HEK293 (cell line): Measurements from ENCODE around the gene HGS.
A peak's percentile ranks its signal among the peaks of the same experiment; 100 is the strongest.

Experiments
- KLF16 ChIP-seq: fragments of 450-650 bp; formaldehyde crosslinking; IDR thresholded peaks from 2 replicates; pipeline ENCODE4 v1.5.1; 2017; ENCODE audit warnings: missing biosample characterization, missing genetic modification characterization
- OVOL3 ChIP-seq: fragments of 450-650 bp; formaldehyde crosslinking; IDR thresholded peaks from 2 replicates; pipeline ENCODE4 v1.5.1; 2016; ENCODE audit warnings: missing biosample characterization, missing genetic modification characterization
- YY1 ChIP-seq: fragments of 450-650 bp; formaldehyde crosslinking; IDR thresholded peaks from 2 replicates; pipeline ENCODE4 v1.5.1; 2018; ENCODE audit warnings: missing biosample characterization, missing genetic modification characterization
- ZBTB17 ChIP-seq: fragments of 450-650 bp; formaldehyde crosslinking; IDR thresholded peaks from 2 replicates; pipeline ENCODE4 v1.5.1; 2016; ENCODE audit warnings: missing biosample characterization, missing genetic modification characterization
- ZEB2 ChIP-seq: fragments of 450-650 bp; formaldehyde crosslinking; IDR thresholded peaks from 2 replicates; pipeline ENCODE4 v1.5.1; 2016; ENCODE audit warnings: missing biosample characterization, missing genetic modification characterization
- ZFHX2 ChIP-seq: fragments of 450-650 bp; formaldehyde crosslinking; conservative IDR thresholded peaks from 2 replicates; pipeline ENCODE4 v1.5.1; 2016; ENCODE audit warnings: missing biosample characterization, missing genetic modification characterization
- ZFP3 ChIP-seq: fragments of 450-650 bp; formaldehyde crosslinking; IDR thresholded peaks from 2 replicates; pipeline ENCODE4 v1.5.1; 2016; ENCODE audit warnings: low read depth, missing biosample characterization, missing genetic modification characterization
- ZFP69B ChIP-seq: fragments of 450-650 bp; formaldehyde crosslinking; IDR thresholded peaks from 2 replicates; pipeline ENCODE4 v1.5.1; 2016; ENCODE audit warnings: missing biosample characterization, missing genetic modification characterization
- ZNF132 ChIP-seq: fragments of 450-650 bp; formaldehyde crosslinking; IDR thresholded peaks from 2 replicates; pipeline ENCODE4 v1.5.1; 2017; ENCODE audit warnings: missing biosample characterization, missing genetic modification characterization, borderline replicate concordance
- ZNF146 ChIP-seq: fragments of 450-650 bp; formaldehyde crosslinking; IDR thresholded peaks from 2 replicates; pipeline ENCODE4 v1.5.1; 2016; ENCODE audit warnings: missing biosample characterization, missing genetic modification characterization
- ZNF248 ChIP-seq: fragments of 450-650 bp; formaldehyde crosslinking; IDR thresholded peaks from 2 replicates; pipeline ENCODE4 v1.5.1; 2017; ENCODE audit warnings: missing biosample characterization, missing genetic modification characterization
- ZNF324 ChIP-seq: fragments of 450-650 bp; formaldehyde crosslinking; IDR thresholded peaks from 2 replicates; pipeline ENCODE4 v1.5.1; 2016; ENCODE audit warnings: missing biosample characterization, missing genetic modification characterization
- ZNF341 ChIP-seq: fragments of 450-650 bp; formaldehyde crosslinking; IDR thresholded peaks from 2 replicates; pipeline ENCODE4; 2016; ENCODE audit warnings: low read depth, missing biosample characterization, missing genetic modification characterization
- ZNF394 ChIP-seq: fragments of 450-650 bp; formaldehyde crosslinking; IDR thresholded peaks from 2 replicates; pipeline ENCODE4 v1.5.1; 2016; ENCODE audit warnings: missing biosample characterization, missing genetic modification characterization, mild to moderate bottlenecking, moderate library complexity, borderline replicate concordance
- ZNF529 ChIP-seq: fragments of 450-650 bp; formaldehyde crosslinking; IDR thresholded peaks from 2 replicates; pipeline ENCODE4 v1.5.1; 2017; ENCODE audit warnings: missing genetic modification characterization, missing biosample characterization; ENCODE audit not compliant: insufficient replicate concordance
- ZNF610 ChIP-seq: fragments of 450-650 bp; formaldehyde crosslinking; IDR thresholded peaks from 2 replicates; pipeline ENCODE4 v1.5.1; 2016; ENCODE audit warnings: missing biosample characterization, missing genetic modification characterization, borderline replicate concordance
- ZNF629 ChIP-seq: fragments of 450-650 bp; formaldehyde crosslinking; IDR thresholded peaks from 2 replicates; pipeline ENCODE4 v1.5.1; 2017; ENCODE audit warnings: missing biosample characterization, missing genetic modification characterization
- TF ChIP-seq, protein P1 (sequence below): fragments of 450-650 bp; formaldehyde crosslinking; IDR thresholded peaks from 2 replicates; pipeline ENCODE4 v1.5.1; 2017; ENCODE audit warnings: missing biosample characterization, missing genetic modification characterization
- TF ChIP-seq, protein P2 (sequence below): fragments of 450-650 bp; formaldehyde crosslinking; IDR thresholded peaks from 2 replicates; pipeline ENCODE4 v1.5.1; 2016; ENCODE audit warnings: missing biosample characterization, missing genetic modification characterization, borderline replicate concordance
- TF ChIP-seq, protein P3 (sequence below): fragments of 450-650 bp; formaldehyde crosslinking; conservative IDR thresholded peaks from 2 replicates; pipeline ENCODE4 v1.5.1; 2016; ENCODE audit warnings: low read depth, missing biosample characterization, missing genetic modification characterization
- TF ChIP-seq, protein P4 (sequence below): fragments of 450-650 bp; formaldehyde crosslinking; IDR thresholded peaks from 2 replicates; pipeline ENCODE4 v1.5.1; 2016; ENCODE audit warnings: missing biosample characterization, missing genetic modification characterization
- TF ChIP-seq, protein P5 (sequence below): sonication (generic); formaldehyde crosslinking; IDR thresholded peaks from 2 replicates; pipeline ENCODE4 v1.8.1; 2022; ENCODE audit warnings: mild to moderate bottlenecking, moderate library complexity, missing genetic modification reagents

Gene HGS

DNA sequence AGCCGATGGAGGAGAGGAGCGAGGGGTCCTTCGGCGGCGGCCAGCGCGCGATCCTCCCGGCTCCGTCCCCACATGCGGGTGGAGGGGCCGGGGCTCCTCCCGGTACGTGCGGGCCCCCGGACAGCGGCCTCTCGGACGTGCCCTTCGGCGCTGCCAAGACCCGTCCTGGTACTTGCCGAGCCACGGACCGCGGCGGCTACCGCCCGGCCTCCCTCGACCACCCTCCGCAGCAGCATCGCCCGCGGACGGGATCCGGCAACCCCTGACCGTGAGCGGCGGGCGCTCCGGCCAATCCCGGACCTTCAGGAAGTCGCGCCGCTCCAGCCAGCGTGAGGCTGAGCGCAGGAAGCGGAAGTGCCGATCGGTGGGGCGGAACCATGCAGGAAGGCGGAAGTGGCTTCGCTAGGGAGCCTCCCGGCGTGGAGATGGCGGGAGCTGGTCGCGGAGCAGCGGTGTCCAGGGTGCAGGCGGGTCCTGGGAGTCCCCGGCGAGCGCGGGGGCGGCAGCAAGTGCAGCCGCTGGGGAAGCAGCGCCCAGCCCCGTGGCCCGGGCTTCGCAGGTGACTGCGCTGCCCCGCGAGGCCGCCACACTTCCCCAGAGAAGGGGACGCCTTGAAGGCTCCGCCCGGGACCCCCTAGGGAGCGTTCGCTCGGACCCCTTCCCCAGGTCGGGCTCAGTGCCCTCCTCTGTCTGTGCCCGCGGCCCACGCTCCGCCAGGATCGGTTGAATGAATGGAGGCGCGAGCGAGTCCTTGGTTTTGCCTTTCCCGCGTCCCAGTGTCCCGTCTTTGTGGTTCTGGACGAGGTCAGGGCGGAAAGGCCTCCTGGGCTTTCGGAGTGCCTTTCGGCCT lies 17.2 kb upstream of the HGS start, which contains the start of the genes CCDC137 and OXLD1 (continued):
- TF ChIP-seq ZFHX2 (tag by site-specific recombination): peak; percentile 69
- TF ChIP-seq ZNF146: 0 out of 2 replicates have a peak, but pooled peaks have one; percentile 6
- TF ChIP-seq ZNF132: no peak
- peak; percentile 42; the same call in 1 of the 2 replicates for TF ChIP-seq ZNF394
- peak; percentile 46; the same call in 1 of the 2 replicates for TF ChIP-seq ZNF324
- TF ChIP-seq YY1 (tag by site-specific recombination): peak; percentile 91; the same call in 1 of the 2 replicates
- TF ChIP-seq ZNF629 (tag by site-specific recombination): peak; percentile 45; the same call in 1 of the 2 replicates
- TF ChIP-seq, protein P1, sequence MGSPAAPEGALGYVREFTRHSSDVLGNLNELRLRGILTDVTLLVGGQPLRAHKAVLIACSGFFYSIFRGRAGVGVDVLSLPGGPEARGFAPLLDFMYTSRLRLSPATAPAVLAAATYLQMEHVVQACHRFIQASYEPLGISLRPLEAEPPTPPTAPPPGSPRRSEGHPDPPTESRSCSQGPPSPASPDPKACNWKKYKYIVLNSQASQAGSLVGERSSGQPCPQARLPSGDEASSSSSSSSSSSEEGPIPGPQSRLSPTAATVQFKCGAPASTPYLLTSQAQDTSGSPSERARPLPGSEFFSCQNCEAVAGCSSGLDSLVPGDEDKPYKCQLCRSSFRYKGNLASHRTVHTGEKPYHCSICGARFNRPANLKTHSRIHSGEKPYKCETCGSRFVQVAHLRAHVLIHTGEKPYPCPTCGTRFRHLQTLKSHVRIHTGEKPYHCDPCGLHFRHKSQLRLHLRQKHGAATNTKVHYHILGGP (tag by site-specific recombination): no peak
- TF ChIP-seq, protein P2, sequence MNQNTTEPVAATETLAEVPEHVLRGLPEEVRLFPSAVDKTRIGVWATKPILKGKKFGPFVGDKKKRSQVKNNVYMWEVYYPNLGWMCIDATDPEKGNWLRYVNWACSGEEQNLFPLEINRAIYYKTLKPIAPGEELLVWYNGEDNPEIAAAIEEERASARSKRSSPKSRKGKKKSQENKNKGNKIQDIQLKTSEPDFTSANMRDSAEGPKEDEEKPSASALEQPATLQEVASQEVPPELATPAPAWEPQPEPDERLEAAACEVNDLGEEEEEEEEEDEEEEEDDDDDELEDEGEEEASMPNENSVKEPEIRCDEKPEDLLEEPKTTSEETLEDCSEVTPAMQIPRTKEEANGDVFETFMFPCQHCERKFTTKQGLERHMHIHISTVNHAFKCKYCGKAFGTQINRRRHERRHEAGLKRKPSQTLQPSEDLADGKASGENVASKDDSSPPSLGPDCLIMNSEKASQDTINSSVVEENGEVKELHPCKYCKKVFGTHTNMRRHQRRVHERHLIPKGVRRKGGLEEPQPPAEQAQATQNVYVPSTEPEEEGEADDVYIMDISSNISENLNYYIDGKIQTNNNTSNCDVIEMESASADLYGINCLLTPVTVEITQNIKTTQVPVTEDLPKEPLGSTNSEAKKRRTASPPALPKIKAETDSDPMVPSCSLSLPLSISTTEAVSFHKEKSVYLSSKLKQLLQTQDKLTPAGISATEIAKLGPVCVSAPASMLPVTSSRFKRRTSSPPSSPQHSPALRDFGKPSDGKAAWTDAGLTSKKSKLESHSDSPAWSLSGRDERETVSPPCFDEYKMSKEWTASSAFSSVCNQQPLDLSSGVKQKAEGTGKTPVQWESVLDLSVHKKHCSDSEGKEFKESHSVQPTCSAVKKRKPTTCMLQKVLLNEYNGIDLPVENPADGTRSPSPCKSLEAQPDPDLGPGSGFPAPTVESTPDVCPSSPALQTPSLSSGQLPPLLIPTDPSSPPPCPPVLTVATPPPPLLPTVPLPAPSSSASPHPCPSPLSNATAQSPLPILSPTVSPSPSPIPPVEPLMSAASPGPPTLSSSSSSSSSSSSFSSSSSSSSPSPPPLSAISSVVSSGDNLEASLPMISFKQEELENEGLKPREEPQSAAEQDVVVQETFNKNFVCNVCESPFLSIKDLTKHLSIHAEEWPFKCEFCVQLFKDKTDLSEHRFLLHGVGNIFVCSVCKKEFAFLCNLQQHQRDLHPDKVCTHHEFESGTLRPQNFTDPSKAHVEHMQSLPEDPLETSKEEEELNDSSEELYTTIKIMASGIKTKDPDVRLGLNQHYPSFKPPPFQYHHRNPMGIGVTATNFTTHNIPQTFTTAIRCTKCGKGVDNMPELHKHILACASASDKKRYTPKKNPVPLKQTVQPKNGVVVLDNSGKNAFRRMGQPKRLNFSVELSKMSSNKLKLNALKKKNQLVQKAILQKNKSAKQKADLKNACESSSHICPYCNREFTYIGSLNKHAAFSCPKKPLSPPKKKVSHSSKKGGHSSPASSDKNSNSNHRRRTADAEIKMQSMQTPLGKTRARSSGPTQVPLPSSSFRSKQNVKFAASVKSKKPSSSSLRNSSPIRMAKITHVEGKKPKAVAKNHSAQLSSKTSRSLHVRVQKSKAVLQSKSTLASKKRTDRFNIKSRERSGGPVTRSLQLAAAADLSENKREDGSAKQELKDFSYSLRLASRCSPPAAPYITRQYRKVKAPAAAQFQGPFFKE: no peak
- TF ChIP-seq, protein P3, sequence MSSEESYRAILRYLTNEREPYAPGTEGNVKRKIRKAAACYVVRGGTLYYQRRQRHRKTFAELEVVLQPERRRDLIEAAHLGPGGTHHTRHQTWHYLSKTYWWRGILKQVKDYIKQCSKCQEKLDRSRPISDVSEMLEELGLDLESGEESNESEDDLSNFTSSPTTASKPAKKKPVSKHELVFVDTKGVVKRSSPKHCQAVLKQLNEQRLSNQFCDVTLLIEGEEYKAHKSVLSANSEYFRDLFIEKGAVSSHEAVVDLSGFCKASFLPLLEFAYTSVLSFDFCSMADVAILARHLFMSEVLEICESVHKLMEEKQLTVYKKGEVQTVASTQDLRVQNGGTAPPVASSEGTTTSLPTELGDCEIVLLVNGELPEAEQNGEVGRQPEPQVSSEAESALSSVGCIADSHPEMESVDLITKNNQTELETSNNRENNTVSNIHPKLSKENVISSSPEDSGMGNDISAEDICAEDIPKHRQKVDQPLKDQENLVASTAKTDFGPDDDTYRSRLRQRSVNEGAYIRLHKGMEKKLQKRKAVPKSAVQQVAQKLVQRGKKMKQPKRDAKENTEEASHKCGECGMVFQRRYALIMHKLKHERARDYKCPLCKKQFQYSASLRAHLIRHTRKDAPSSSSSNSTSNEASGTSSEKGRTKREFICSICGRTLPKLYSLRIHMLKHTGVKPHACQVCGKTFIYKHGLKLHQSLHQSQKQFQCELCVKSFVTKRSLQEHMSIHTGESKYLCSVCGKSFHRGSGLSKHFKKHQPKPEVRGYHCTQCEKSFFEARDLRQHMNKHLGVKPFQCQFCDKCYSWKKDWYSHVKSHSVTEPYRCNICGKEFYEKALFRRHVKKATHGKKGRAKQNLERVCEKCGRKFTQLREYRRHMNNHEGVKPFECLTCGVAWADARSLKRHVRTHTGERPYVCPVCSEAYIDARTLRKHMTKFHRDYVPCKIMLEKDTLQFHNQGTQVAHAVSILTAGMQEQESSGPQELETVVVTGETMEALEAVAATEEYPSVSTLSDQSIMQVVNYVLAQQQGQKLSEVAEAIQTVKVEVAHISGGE (tag by site-specific recombination): peak; percentile 93
- 0 out of 2 replicates have a peak, but pooled peaks have one; percentile 36 for TF ChIP-seq ZEB2 (tag by site-specific recombination)
- TF ChIP-seq, protein P4, sequence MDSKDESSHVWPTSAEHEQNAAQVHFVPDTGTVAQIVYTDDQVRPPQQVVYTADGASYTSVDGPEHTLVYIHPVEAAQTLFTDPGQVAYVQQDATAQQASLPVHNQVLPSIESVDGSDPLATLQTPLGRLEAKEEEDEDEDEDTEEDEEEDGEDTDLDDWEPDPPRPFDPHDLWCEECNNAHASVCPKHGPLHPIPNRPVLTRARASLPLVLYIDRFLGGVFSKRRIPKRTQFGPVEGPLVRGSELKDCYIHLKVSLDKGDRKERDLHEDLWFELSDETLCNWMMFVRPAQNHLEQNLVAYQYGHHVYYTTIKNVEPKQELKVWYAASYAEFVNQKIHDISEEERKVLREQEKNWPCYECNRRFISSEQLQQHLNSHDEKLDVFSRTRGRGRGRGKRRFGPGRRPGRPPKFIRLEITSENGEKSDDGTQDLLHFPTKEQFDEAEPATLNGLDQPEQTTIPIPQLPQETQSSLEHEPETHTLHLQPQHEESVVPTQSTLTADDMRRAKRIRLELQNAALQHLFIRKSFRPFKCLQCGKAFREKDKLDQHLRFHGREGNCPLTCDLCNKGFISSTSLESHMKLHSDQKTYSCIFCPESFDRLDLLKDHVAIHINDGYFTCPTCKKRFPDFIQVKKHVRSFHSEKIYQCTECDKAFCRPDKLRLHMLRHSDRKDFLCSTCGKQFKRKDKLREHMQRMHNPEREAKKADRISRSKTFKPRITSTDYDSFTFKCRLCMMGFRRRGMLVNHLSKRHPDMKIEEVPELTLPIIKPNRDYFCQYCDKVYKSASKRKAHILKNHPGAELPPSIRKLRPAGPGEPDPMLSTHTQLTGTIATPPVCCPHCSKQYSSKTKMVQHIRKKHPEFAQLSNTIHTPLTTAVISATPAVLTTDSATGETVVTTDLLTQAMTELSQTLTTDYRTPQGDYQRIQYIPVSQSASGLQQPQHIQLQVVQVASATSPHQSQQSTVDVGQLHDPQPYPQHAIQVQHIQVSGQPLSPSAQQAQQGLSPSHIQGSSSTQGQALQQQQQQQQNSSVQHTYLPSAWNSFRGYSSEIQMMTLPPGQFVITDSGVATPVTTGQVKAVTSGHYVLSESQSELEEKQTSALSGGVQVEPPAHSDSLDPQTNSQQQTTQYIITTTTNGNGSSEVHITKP (tag by site-specific recombination): peak; percentile 72
- no peak for TF ChIP-seq ZFP3
- TF ChIP-seq, protein P5, sequence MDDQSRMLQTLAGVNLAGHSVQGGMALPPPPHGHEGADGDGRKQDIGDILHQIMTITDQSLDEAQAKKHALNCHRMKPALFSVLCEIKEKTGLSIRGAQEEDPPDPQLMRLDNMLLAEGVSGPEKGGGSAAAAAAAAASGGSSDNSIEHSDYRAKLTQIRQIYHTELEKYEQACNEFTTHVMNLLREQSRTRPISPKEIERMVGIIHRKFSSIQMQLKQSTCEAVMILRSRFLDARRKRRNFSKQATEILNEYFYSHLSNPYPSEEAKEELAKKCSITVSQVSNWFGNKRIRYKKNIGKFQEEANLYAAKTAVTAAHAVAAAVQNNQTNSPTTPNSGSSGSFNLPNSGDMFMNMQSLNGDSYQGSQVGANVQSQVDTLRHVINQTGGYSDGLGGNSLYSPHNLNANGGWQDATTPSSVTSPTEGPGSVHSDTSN (CRISPR knock-in tag): peak; percentile 100
- 0 out of 2 replicates have a peak, but pooled peaks have one; percentile 18 for TF ChIP-seq ZFP69B
- peak; percentile 24; the same call in 1 of the 2 replicates for TF ChIP-seq KLF16 (tag by site-specific recombination)
- TF ChIP-seq ZBTB17 (tag by site-specific recombination): peak; percentile 28
- no peak for TF ChIP-seq ZNF248 (tag by site-specific recombination)
- peak; percentile 88 for TF ChIP-seq ZNF341 (tag by site-specific recombination)
- TF ChIP-seq OVOL3 (tag by site-specific recombination): no peak
- TF ChIP-seq ZNF529 (tag by site-specific recombination): no peak
- TF ChIP-seq ZNF610 (tag by site-specific recombination): 0 out of 2 replicates have a peak, but pooled peaks have one; percentile 12
